Activated B cell treated with CpG ODN at 0.5 μM for 24 hours (primary cell): Measurements from ENCODE around the gene TGFBRAP1. TPM values are rescaled to one million over a fixed set of nuclear protein-coding genes. Genes with fewer than 3 reads are reported as not detected.

Experiments used
- ATAC-seq: fragments of 200-7000 bp; cut with Tn5 transposase; one replicate; pipeline ENCODE4 v1.10.0; 2021; ENCODE audit warnings: low read depth, mild to moderate bottlenecking, moderate library complexity
- CTCF ChIA-PET: fragments of 350-600 bp; sonication (Branson Sonifier 250); formaldehyde crosslinking; loops from one replicate; lab custom pipeline; 2021; ENCODE audit warnings: antibody characterized with exemption; lab: Charles Lee
- POLR2A ChIA-PET: fragments of 350-600 bp; sonication (Branson Sonifier 250); formaldehyde crosslinking; loops from one replicate; lab custom pipeline; 2021; ENCODE audit warnings: antibody characterized with exemption; lab: Charles Lee
- DNase-seq: peaks from one replicate; pipeline ENCODE4 v3.0.0; 2022
- H3K27ac Mint-ChIP-seq: one replicate; pipeline ENCODE4 v1.8.0; 2020; ENCODE audit warnings: mixed read lengths
- H3K27me3 Mint-ChIP-seq: one replicate; pipeline ENCODE4 v1.8.0; 2021; ENCODE audit warnings: mixed read lengths
- H3K36me3 Mint-ChIP-seq: one replicate; pipeline ENCODE4 v1.8.0; 2021; ENCODE audit warnings: low read depth, mixed read lengths
- H3K4me1 Mint-ChIP-seq: one replicate; pipeline ENCODE4 v1.8.0; 2021; ENCODE audit warnings: mixed read lengths
- H3K4me3 Mint-ChIP-seq: one replicate; pipeline ENCODE4 v1.8.0; 2020; ENCODE audit warnings: mild to moderate bottlenecking, mixed read lengths
- H3K9me3 Mint-ChIP-seq: one replicate; pipeline ENCODE4 v1.8.0; 2020; ENCODE audit warnings: mixed read lengths
- CTCF ChIP-seq: fragments of 200-600 bp; IDR thresholded peaks from one replicate; pipeline ENCODE4 v1.8.0; 2022; ENCODE audit warnings: antibody characterized with exemption, mild to moderate bottlenecking
- intact Hi-C: fragments of 100-400 bp; cut with micrococcal nuclease; formaldehyde crosslinking; loops from one replicate; pipeline ENCODE4 v1.15.1; 2024
- total RNA-seq: library from RNA; stranded (reverse); gene quantifications from 2 replicates; pipeline ENCODE4 v1.2.3, GENCODE V29; 2022

TGFBRAP1 gene
- total RNA-seq, 1 donor from 2014 or later: 25.2 TPM

- Mint-ChIP-seq H3K4me1 (peaks cover 29% of the 10 kb centered on the region), H3K9me3 (no peaks in the 10 kb centered on the region), H3K4me3 (no peak overlapping the region), H3K36me3 (peaks cover 2% of the 10 kb centered on the region), H3K27ac (no peak overlapping the region), H3K27me3 (no peaks in the 10 kb centered on the region)
- no peak for TF ChIP-seq CTCF
- POLR2A ChIA-PET: interaction anchor here (2.3 kb wide), 1 partner anchor 13 kb away, joined by 7 read pairs; no protein-coding TSS in a partner anchor
- ATAC-seq (no peak), DNase-seq (no peak)
- CTCF ChIA-PET: no interaction called here
- intact Hi-C loops: no loop called here
Observed at GRCh38 chr2:105315314-105315713, 14.2 kb downstream of the TGFBRAP1 start.

- intact Hi-C loops: no loop called here
- no peaks in the 10 kb centered on the region for H3K9me3 Mint-ChIP-seq
- no peaks in the 10 kb centered on the region for H3K27me3 Mint-ChIP-seq
- ChIA-PET POLR2A (interaction anchor here (0.7 to 2.3 kb wide), 2 partner anchors 14 to 16 kb away, joined by 4 to 7 read pairs; partner anchors contain the start of gene TGFBRAP1), CTCF (no interaction called here)
- peaks cover 12% of the 10 kb centered on the region for H3K36me3 Mint-ChIP-seq
- TF ChIP-seq CTCF: no peak
- no peak overlapping the region for H3K4me3 Mint-ChIP-seq
- ATAC-seq (peak; percentile 67), DNase-seq (no peak)
- H3K27ac Mint-ChIP-seq: no peak overlapping the region
- peaks cover 33% of the 10 kb centered on the region for H3K4me1 Mint-ChIP-seq
Observed at GRCh38 chr2:105313877-105314276, 15.7 kb downstream of the TGFBRAP1 start.

GRCh38 chr2:105309147-105309545 is 20.4 kb downstream of the TGFBRAP1 start:
- H3K27ac Mint-ChIP-seq: no peak overlapping the region
- no peak for DNase-seq
- ChIA-PET CTCF (no interaction called here), POLR2A (no interaction called here)
- H3K4me3 Mint-ChIP-seq: no peak overlapping the region
- peaks cover 47% of the 10 kb centered on the region for H3K36me3 Mint-ChIP-seq
- H3K4me1 Mint-ChIP-seq: peaks cover 19% of the 10 kb centered on the region
- peak; percentile 37 for ATAC-seq
- TF ChIP-seq CTCF: no peak
- intact Hi-C loops: no loop called here
- no peaks in the 10 kb centered on the region for H3K9me3 Mint-ChIP-seq
- H3K27me3 Mint-ChIP-seq: no peaks in the 10 kb centered on the region

- TF ChIP-seq CTCF: no peak
- ATAC-seq: no peak
- DNase-seq: no peak
- no peaks in the 10 kb centered on the region for H3K9me3 Mint-ChIP-seq
- CTCF ChIA-PET: no interaction called here
- peaks cover 50% of the 10 kb centered on the region for H3K36me3 Mint-ChIP-seq
- H3K27ac Mint-ChIP-seq: no peak overlapping the region
- POLR2A ChIA-PET: no interaction called here
- no peak overlapping the region for H3K4me3 Mint-ChIP-seq
- H3K4me1 Mint-ChIP-seq: peaks cover 17% of the 10 kb centered on the region
- intact Hi-C loops: no loop called here
- no peaks in the 10 kb centered on the region for H3K27me3 Mint-ChIP-seq
Observed at GRCh38 chr2:105308382-105309146, 21.0 kb downstream of the TGFBRAP1 start.

GRCh38 chr2:105307962-105308361 is 21.6 kb downstream of the TGFBRAP1 start:
- Mint-ChIP-seq H3K4me1 (peaks cover 16% of the 10 kb centered on the region), H3K27me3 (no peaks in the 10 kb centered on the region), H3K9me3 (no peaks in the 10 kb centered on the region), H3K4me3 (no peak overlapping the region), H3K27ac (no peak overlapping the region), H3K36me3 (peaks cover 54% of the 10 kb centered on the region)
- ChIA-PET CTCF (no interaction called here), POLR2A (no interaction called here)
- intact Hi-C loops: no loop called here
- ATAC-seq (no peak), DNase-seq (no peak)
- no peak for TF ChIP-seq CTCF
